HepG2 (cell line): ENCODE data around the gene RXFP2. TPM values are rescaled to one million over a fixed set of nuclear protein-coding genes. Genes with fewer than 3 reads are reported as not detected.

Source experiments
- ATAC-seq: fragments of 200-7000 bp; cut with Tn5 transposase; 3 replicates; pipeline ENCODE4 v1.9.1; 2020; ENCODE audit warnings: mild to moderate bottlenecking, moderate library complexity
- BruUV-seq: library from RNA; stranded (reverse); fragments of 400-500 nt; replicated peaks from 2 replicates; lab custom pipeline; 2021; lab: Mats Ljungman, UMichigan
- CTCF ChIA-PET: fragments of 300-600 bp; formaldehyde crosslinking; extraction: SDS; loops from one replicate; lab custom pipeline; 2021; ENCODE audit warnings: low total read pairs, inconsistent platforms, low intra/inter-chr PET ratio; lab: Yijun Ruan, JAX
- POLR2A ChIA-PET: fragments of 350-600 bp; sonication (Branson Sonifier 250); formaldehyde crosslinking; loops from one replicate; lab custom pipeline; 2020; ENCODE audit warnings: antibody characterized with exemption, inconsistent platforms; lab: Yijun Ruan, JAX
- DNase-seq: peaks from one replicate; pipeline ENCODE4 v3.0.0-alpha.2; 2015; ENCODE audit warnings: low spot score
- FAIRE-seq: peaks from 3 replicates; lab custom pipeline; 2011; peaks lifted over from hg19 to GRCh38; lab: Jason Lieb, UNC
- H2AFZ ChIP-seq: one replicate; pipeline ENCODE4 v1.6.1; 2011; ENCODE audit warnings: low read length, inconsistent platforms
- H3K27ac ChIP-seq: fragments of 300-600 bp; 3 replicates; pipeline ENCODE4 v1.8.0; 2011; ENCODE audit warnings: mixed run types, mild to moderate bottlenecking, mixed read lengths, low read length, inconsistent platforms; ENCODE audit not compliant: insufficient read depth; ENCODE audit errors: extremely low read length
- H3K27me3 ChIP-seq, 2 experiments: fragments of 200-600 bp in 1 of 2; 2 replicates in 1 of 2; 3 replicates in 1 of 2; pipeline versions ENCODE4 v1.6.0 to v1.8.0; 2011; ENCODE audit warnings: low read length in 2 of 2, mild to moderate bottlenecking in 2 of 2, moderate library complexity in 2 of 2, inconsistent platforms in 1 of 2; ENCODE audit not compliant: insufficient read depth in 2 of 2, control insufficient read depth in 1 of 2
- H3K36me3 ChIP-seq, 2 experiments: fragments of 200-600 bp in 1 of 2; replicated peaks in 1 of 2; 2 replicates in 1 of 2; 3 replicates in 1 of 2; pipeline versions ENCODE4 v1.5.1 to v1.8.0; 2011; ENCODE audit warnings: low read length in 2 of 2, inconsistent platforms in 1 of 2; ENCODE audit not compliant: insufficient read depth in 2 of 2, control insufficient read depth in 1 of 2
- H3K4me1 ChIP-seq: 2 replicates; pipeline ENCODE4 v1.5.1; 2012; ENCODE audit warnings: low read length, inconsistent platforms; ENCODE audit not compliant: insufficient read depth
- H3K4me2 ChIP-seq: 2 replicates; pipeline ENCODE4 v1.6.0; 2011; ENCODE audit warnings: low read depth, low read length, inconsistent platforms
- H3K4me3 ChIP-seq, 3 experiments: fragments of 200-600 bp in 1 of 3; sonication (generic), shearing (Covaris generic) in 1 of 3; replicated peaks in 1 of 3; 2 replicates each; pipeline ENCODE4 v1.5.1; 2011 to 2016; ENCODE audit warnings: low read length in 3 of 3, inconsistent platforms in 2 of 3, low read depth in 2 of 3, mild to moderate bottlenecking in 2 of 3, control low read depth in 1 of 3, mixed read lengths in 1 of 3; ENCODE audit not compliant: insufficient read depth in 1 of 3
- H3K79me2 ChIP-seq: one replicate; pipeline ENCODE4 v1.6.1; 2011; ENCODE audit warnings: low read length, inconsistent platforms; ENCODE audit not compliant: insufficient read depth
- H3K9ac ChIP-seq: 2 replicates; pipeline ENCODE4 v1.6.0; 2011; ENCODE audit warnings: mild to moderate bottlenecking, low read depth, low read length, inconsistent platforms; ENCODE audit not compliant: insufficient read depth
- H3K9me3 ChIP-seq: 2 replicates; pipeline ENCODE4 v1.5.1; 2012; ENCODE audit warnings: mild to moderate bottlenecking, low read length
- H4K20me1 ChIP-seq: 2 replicates; pipeline ENCODE4 v1.6.0; 2011; ENCODE audit warnings: inconsistent platforms, mild to moderate bottlenecking, low read length, moderate library complexity; ENCODE audit not compliant: insufficient read depth
- HMG20A ChIP-seq: IDR thresholded peaks from 2 replicates; pipeline ENCODE4 v1.6.1; 2016; ENCODE audit warnings: borderline replicate concordance
- HOXA5 ChIP-seq: sonication (generic); formaldehyde crosslinking; IDR thresholded peaks from 2 replicates; pipeline ENCODE4 v1.4.0; 2020; ENCODE audit warnings: missing genetic modification reagents
- JDP2 ChIP-seq: sonication (generic); formaldehyde crosslinking; IDR thresholded peaks from 2 replicates; pipeline ENCODE4 v1.8.1; 2022; ENCODE audit warnings: missing genetic modification reagents, borderline replicate concordance
- LCORL ChIP-seq, 2 experiments: fragments of 450-650 bp in 1 of 2; sonication (generic) in 1 of 2; formaldehyde crosslinking in 1 of 2; IDR thresholded peaks; 2 replicates each; pipeline versions ENCODE4 v1.5.0 to v1.6.1; 2017 to 2020; ENCODE audit warnings: antibody characterized with exemption in 1 of 2, missing genetic modification reagents in 1 of 2
- MXD4 ChIP-seq: IDR thresholded peaks from 2 replicates; pipeline ENCODE4 v1.6.1; 2016; ENCODE audit warnings: mild to moderate bottlenecking, missing biosample characterization, missing genetic modification reagents
- SALL1 ChIP-seq: sonication (generic); formaldehyde crosslinking; IDR thresholded peaks from 2 replicates; pipeline ENCODE4 v1.8.0; 2022; ENCODE audit warnings: mild to moderate bottlenecking, missing genetic modification reagents
- ZFP36L2 ChIP-seq: sonication (generic); formaldehyde crosslinking; IDR thresholded peaks from 2 replicates; pipeline ENCODE4 v1.4.0; 2020; ENCODE audit warnings: missing genetic modification reagents
- ZFY ChIP-seq: sonication (generic); formaldehyde crosslinking; IDR thresholded peaks from 2 replicates; pipeline ENCODE4 v1.4.0; 2020; ENCODE audit warnings: missing genetic modification reagents
- ZKSCAN8 ChIP-seq: IDR thresholded peaks from 2 replicates; pipeline ENCODE4 v1.6.1; 2016; ENCODE audit warnings: borderline replicate concordance, missing genetic modification reagents, missing compliant biosample characterization
- ZNF160 ChIP-seq: sonication (generic); formaldehyde crosslinking; IDR thresholded peaks from 2 replicates; pipeline ENCODE4 v1.8.0; 2022; ENCODE audit warnings: mild to moderate bottlenecking, inconsistent platforms, missing genetic modification reagents
- ZNF431 ChIP-seq: sonication (generic); formaldehyde crosslinking; IDR thresholded peaks from 2 replicates; pipeline ENCODE4 v1.9.0; 2022; ENCODE audit warnings: missing genetic modification reagents, low read depth, mild to moderate bottlenecking, borderline replicate concordance
- ZZZ3 ChIP-seq: sonication (generic); formaldehyde crosslinking; IDR thresholded peaks from 2 replicates; pipeline ENCODE4 v1.4.0; 2020; ENCODE audit warnings: missing genetic modification reagents, mild to moderate bottlenecking, borderline replicate concordance
- WGBS: methylation state at CpG from one replicate; pipeline ENCODE4 v1.1.6; 2017; ENCODE audit warnings: low lambda C conversion rate; 5-methylcytosine and 5-hydroxymethylcytosine counted together
- in situ Hi-C: cut with HindIII; loops from 2 replicates; pipeline ENCODE4 v1.10.0; 2017; ENCODE audit warnings: low pct_unique_long_range_greater_than_20kb; ENCODE audit not compliant: extremely low pct_ligation_motif_present
- intact Hi-C: fragments of 100-400 bp; cut with micrococcal nuclease; formaldehyde crosslinking; loops from one replicate; pipeline ENCODE4 v1.10.0; 2022; ENCODE audit not compliant: unreplicated experiment
- polyA plus RNA-seq, 8 experiments: library from polyadenylated mRNA; depleted of rRNA in 3 of 8; stranded (reverse) in 7 of 8; unstranded in 1 of 8; fragments of >200 nt; fragmentation: Illumina TruSeq in 4 of 8; extraction: Trizol in 4 of 8; gene quantifications; 2 replicates each; pipeline versions ENCODE4 v1.2.1 to v1.2.3, GENCODE V29; 2011 to 2016; ENCODE audit warnings: low read depth in 4 of 8, missing spikeins in 1 of 8, mixed read lengths in 1 of 8; ENCODE audit not compliant: insufficient read depth in 1 of 8
- total RNA-seq, 5 experiments: library from RNA; depleted of rRNA; stranded (reverse); fragments of >200 nt; fragmentation: Illumina TruSeq; extraction: Trizol; gene quantifications; 2 replicates each; pipeline ENCODE4 v1.2.3, GENCODE V29; 2016; ENCODE audit warnings: low read depth in 1 of 5
- TF ChIP-seq, protein P1 (sequence below): IDR thresholded peaks from 2 replicates; pipeline ENCODE4 v1.6.1; 2018; ENCODE audit warnings: missing genetic modification reagents
- TF ChIP-seq, protein P2 (sequence below): IDR thresholded peaks from 2 replicates; pipeline ENCODE4 v1.6.1; 2016; ENCODE audit warnings: low read depth, borderline replicate concordance
- TF ChIP-seq, protein P3 (sequence below): sonication (generic); formaldehyde crosslinking; IDR thresholded peaks from 2 replicates; pipeline ENCODE4; 2020; ENCODE audit warnings: missing genetic modification reagents, mild to moderate bottlenecking, borderline replicate concordance

Gene RXFP2
- total and polyA plus RNA-seq, 2 of the 13 experiments (the other 11 are each of a cell fraction or from before 2014, with no cell fraction given): not detected

DNA sequence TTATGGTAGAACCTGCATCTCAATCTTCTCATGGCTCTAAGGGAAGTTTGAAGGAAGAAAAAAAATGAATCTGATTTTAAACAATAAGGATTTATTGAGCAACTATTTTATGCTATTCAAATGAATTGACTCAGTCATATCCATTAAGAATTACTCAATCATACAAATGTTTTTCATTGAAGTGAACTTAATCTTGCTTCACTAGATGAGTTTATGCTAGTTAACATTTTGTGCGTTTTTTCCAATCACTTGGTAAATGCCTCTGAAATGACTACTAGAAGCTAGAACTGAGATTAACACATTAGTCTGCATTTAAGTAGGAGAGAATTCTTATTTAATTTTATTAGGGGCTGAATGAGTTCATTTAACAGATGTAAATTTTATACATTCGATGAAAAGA lies 25.2 kb downstream of the RXFP2 start:
- Histone ChIP-seq H3K9me3 (no peaks in the 10 kb centered on the region), H4K20me1 (no peaks in the 10 kb centered on the region), H3K4me3 (no peak overlapping the region), H3K27me3 (no peaks in the 10 kb centered on the region; a peak in 2 of 5 replicates), H3K4me1 (no peaks in the 10 kb centered on the region), H3K27ac (no peak overlapping the region), H2AFZ (no peak overlapping the region), H3K36me3 (no peaks in the 10 kb centered on the region), H3K79me2 (no peaks in the 10 kb centered on the region), H3K4me2 (no peak overlapping the region), H3K9ac (no peak overlapping the region)
- CTCF ChIA-PET: no interaction called here
- TF ChIP-seq HOXA5: no peak
- no peak for TF ChIP-seq ZFP36L2 (CRISPR knock-in tag)
- FAIRE-seq: no peak
- in situ Hi-C loops: no loop called here
- intact Hi-C loops: no loop called here
- DNase-seq: no peak
- no TSS peak for BruUV-seq
- 24% methylated on average over 2 of the region's 2 CpGs for WGBS
- POLR2A ChIA-PET: no interaction called here
- no peak for ATAC-seq

DNA sequence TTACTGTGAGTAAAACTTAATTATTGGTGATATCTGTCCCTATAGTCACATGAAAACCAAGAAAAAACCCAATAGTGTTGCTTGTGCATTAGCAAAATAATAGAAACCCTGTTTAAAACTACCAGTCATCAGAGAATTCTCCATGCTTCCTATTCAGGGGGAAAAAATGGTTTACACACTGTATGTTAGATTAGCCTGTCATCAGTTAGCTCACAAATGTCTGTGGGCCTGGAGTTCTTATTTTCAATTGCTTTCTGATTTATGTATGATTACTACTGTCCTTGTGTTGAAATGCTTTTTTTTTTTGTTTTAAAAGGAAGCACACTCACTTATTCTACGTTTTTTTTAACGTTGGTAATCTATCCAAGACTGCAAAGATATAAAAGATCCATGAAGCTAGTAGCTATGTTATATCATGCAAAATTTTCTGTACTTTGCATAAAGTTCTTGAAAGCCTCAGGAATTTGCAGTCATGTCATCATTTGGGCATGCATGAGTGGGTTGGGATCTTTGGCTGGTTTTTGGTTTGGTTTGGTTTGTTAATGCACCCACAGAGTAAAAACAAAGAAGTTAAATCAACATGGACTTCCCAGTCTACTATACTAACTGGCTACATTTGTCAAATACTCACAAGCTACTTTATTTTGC lies 25.9 kb downstream of the RXFP2 start:
- TF ChIP-seq, protein P1, sequence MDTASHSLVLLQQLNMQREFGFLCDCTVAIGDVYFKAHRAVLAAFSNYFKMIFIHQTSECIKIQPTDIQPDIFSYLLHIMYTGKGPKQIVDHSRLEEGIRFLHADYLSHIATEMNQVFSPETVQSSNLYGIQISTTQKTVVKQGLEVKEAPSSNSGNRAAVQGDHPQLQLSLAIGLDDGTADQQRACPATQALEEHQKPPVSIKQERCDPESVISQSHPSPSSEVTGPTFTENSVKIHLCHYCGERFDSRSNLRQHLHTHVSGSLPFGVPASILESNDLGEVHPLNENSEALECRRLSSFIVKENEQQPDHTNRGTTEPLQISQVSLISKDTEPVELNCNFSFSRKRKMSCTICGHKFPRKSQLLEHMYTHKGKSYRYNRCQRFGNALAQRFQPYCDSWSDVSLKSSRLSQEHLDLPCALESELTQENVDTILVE: no peak
- TF ChIP-seq SALL1 (CRISPR knock-in tag) (no peak), MXD4 (CRISPR knock-in tag) (no peak), HMG20A (CRISPR knock-in tag) (no peak), ZNF431 (CRISPR knock-in tag) (no peak), ZKSCAN8 (CRISPR knock-in tag) (no peak), ZNF160 (CRISPR knock-in tag) (no peak), ZFY (no peak), ZZZ3 (CRISPR knock-in tag) (no peak), JDP2 (CRISPR knock-in tag) (no peak), LCORL (IDR thresholded peaks at IDR 0.05) (no peak), LCORL (CRISPR knock-in tag; IDR thresholded peaks at IDR 0.05) (no peak)
- TF ChIP-seq, protein P2, sequence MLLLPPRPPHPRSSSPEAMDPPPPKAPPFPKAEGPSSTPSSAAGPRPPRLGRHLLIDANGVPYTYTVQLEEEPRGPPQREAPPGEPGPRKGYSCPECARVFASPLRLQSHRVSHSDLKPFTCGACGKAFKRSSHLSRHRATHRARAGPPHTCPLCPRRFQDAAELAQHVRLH (CRISPR knock-in tag): no peak
- TF ChIP-seq, protein P3, sequence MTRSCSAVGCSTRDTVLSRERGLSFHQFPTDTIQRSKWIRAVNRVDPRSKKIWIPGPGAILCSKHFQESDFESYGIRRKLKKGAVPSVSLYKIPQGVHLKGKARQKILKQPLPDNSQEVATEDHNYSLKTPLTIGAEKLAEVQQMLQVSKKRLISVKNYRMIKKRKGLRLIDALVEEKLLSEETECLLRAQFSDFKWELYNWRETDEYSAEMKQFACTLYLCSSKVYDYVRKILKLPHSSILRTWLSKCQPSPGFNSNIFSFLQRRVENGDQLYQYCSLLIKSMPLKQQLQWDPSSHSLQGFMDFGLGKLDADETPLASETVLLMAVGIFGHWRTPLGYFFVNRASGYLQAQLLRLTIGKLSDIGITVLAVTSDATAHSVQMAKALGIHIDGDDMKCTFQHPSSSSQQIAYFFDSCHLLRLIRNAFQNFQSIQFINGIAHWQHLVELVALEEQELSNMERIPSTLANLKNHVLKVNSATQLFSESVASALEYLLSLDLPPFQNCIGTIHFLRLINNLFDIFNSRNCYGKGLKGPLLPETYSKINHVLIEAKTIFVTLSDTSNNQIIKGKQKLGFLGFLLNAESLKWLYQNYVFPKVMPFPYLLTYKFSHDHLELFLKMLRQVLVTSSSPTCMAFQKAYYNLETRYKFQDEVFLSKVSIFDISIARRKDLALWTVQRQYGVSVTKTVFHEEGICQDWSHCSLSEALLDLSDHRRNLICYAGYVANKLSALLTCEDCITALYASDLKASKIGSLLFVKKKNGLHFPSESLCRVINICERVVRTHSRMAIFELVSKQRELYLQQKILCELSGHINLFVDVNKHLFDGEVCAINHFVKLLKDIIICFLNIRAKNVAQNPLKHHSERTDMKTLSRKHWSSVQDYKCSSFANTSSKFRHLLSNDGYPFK: no peak
- TF ChIP-seq, all 625 proteins: peak for 0
- FAIRE-seq (no peak), DNase-seq (no peak), ATAC-seq (no peak)
- Histone ChIP-seq H3K79me2 (no peaks in the 10 kb centered on the region), H3K9ac (no peak overlapping the region), H3K27ac (no peak overlapping the region), H3K9me3 (no peaks in the 10 kb centered on the region), H2AFZ (no peak overlapping the region), H3K27me3 (no peaks in the 10 kb centered on the region; a peak in 2 of 5 replicates), H3K4me2 (no peak overlapping the region), H3K36me3 (no peaks in the 10 kb centered on the region), H3K4me3 (no peak overlapping the region), H4K20me1 (no peaks in the 10 kb centered on the region), H3K4me1 (no peaks in the 10 kb centered on the region)
- in situ Hi-C loops: no loop called here
- 0% methylated on average over 2 of the region's 2 CpGs for WGBS
- ChIA-PET CTCF (no interaction called here), POLR2A (no interaction called here)
- BruUV-seq: no TSS peak
- intact Hi-C loops: no loop called here
